ENCODE results near the gene GALK2.

- TF ChIP-seq CTCF (IDR thresholded peaks at IDR 0.05), result no peak
- no peak for TF ChIP-seq POLR2AphosphoS5 (IDR thresholded peaks at IDR 0.05)
- no peak for TF ChIP-seq POLR2A (IDR thresholded peaks at IDR 0.05)
Measured at GRCh38 chr15:49191892-49192291, 21.8 kb downstream of the GALK2 start.
